Chondrocyte (in vitro differentiated cells): Measurements from ENCODE around the gene OR6B2. TPM values are rescaled to one million over a fixed set of nuclear protein-coding genes. Genes with fewer than 3 reads are reported as not detected.
A peak's percentile ranks its signal among the peaks of the same experiment; 100 is the strongest.

ENCODE experiments used
- DNase-seq: peaks from one replicate; pipeline ENCODE4 v3.0.0; 2021; ENCODE audit warnings: mixed read lengths, low spot score
- H3K27ac Mint-ChIP-seq: one replicate; pipeline ENCODE4 v1.8.0; 2021; ENCODE audit warnings: mild to moderate bottlenecking, moderate library complexity, mixed read lengths; ENCODE audit not compliant: unreplicated experiment
- H3K27me3 Mint-ChIP-seq: 2 replicates; pipeline ENCODE4 v1.8.0; 2021; ENCODE audit warnings: low read depth, mixed read lengths
- H3K36me3 Mint-ChIP-seq: 2 replicates; pipeline ENCODE4 v1.8.0; 2021; ENCODE audit warnings: low read depth, mixed read lengths
- H3K4me1 Mint-ChIP-seq: 2 replicates; pipeline ENCODE4 v1.8.0; 2021; ENCODE audit warnings: low read depth, mild to moderate bottlenecking, mixed read lengths
- H3K4me3 Mint-ChIP-seq: one replicate; pipeline ENCODE4 v1.8.0; 2021; ENCODE audit warnings: mild to moderate bottlenecking, moderate library complexity, mixed read lengths; ENCODE audit not compliant: unreplicated experiment
- H3K9me3 Mint-ChIP-seq: 2 replicates; pipeline ENCODE4 v1.8.0; 2021; ENCODE audit warnings: low read depth, mixed read lengths
- CTCF ChIP-seq: fragments of 200-600 bp; sonication (generic); IDR thresholded peaks from 2 replicates; pipeline ENCODE4 v1.5.0; 2021; ENCODE audit warnings: antibody characterized with exemption, mild to moderate bottlenecking, moderate library complexity
- total RNA-seq: library from RNA; stranded (reverse); gene quantifications from 3 replicates; pipeline ENCODE4 v1.2.1, GENCODE V29; 2021

Gene OR6B2
- total RNA-seq, 1 donor from 2014 or later = not detected

- no peak for TF ChIP-seq CTCF
- H3K36me3 Mint-ChIP-seq = peaks cover 14% of the 10 kb centered on the region
- H3K27me3 Mint-ChIP-seq = no peaks in the 10 kb centered on the region
- H3K4me1 Mint-ChIP-seq = peaks cover 16% of the 10 kb centered on the region
- H3K4me3 Mint-ChIP-seq = peak overlapping the region; percentile 88
- no peaks in the 10 kb centered on the region for H3K9me3 Mint-ChIP-seq
- no peak overlapping the region for H3K27ac Mint-ChIP-seq
- DNase-seq = no peak
These were observed 6.4 kb downstream of the OR6B2 start for GRCh38 chr2:240023792-240024191.

- peak; percentile 85 for TF ChIP-seq CTCF
- no peaks in the 10 kb centered on the region for H3K9me3 Mint-ChIP-seq
- H3K27ac Mint-ChIP-seq = no peak overlapping the region
- H3K4me1 Mint-ChIP-seq = peaks cover 16% of the 10 kb centered on the region
- H3K4me3 Mint-ChIP-seq = no peak overlapping the region
- no peaks in the 10 kb centered on the region for H3K27me3 Mint-ChIP-seq
- peaks cover 30% of the 10 kb centered on the region for H3K36me3 Mint-ChIP-seq
- DNase-seq = no peak
These were observed 8.6 kb downstream of the OR6B2 start for GRCh38 chr2:240021488-240022104.

GRCh38 chr2:240018071-240018750, 12.0 kb downstream of the OR6B2 start:
- Mint-ChIP-seq H3K27me3 (no peaks in the 10 kb centered on the region), H3K9me3 (no peaks in the 10 kb centered on the region), H3K4me1 (peaks cover 4% of the 10 kb centered on the region), H3K36me3 (peaks cover 42% of the 10 kb centered on the region), H3K4me3 (no peak overlapping the region), H3K27ac (no peak overlapping the region)
- DNase-seq = no peak
- no peak for TF ChIP-seq CTCF

- no peak for TF ChIP-seq CTCF
- Mint-ChIP-seq H3K36me3 (peaks cover 37% of the 10 kb centered on the region), H3K27ac (no peak overlapping the region), H3K4me1 (no peaks in the 10 kb centered on the region), H3K9me3 (no peaks in the 10 kb centered on the region), H3K4me3 (no peak overlapping the region), H3K27me3 (no peaks in the 10 kb centered on the region)
- DNase-seq = no peak
These were observed 15.9 kb downstream of the OR6B2 start for GRCh38 chr2:240014327-240014726.

GRCh38 chr2:240013343-240013742, 16.9 kb downstream of the OR6B2 start:
- DNase-seq = no peak
- peaks cover 37% of the 10 kb centered on the region for H3K36me3 Mint-ChIP-seq
- H3K4me3 Mint-ChIP-seq = no peak overlapping the region

More at GRCh38 chr2:240013343-240013742, 16.9 kb downstream of the OR6B2 start:
- H3K27ac Mint-ChIP-seq = no peak overlapping the region
- no peaks in the 10 kb centered on the region for H3K9me3 Mint-ChIP-seq
- no peaks in the 10 kb centered on the region for H3K27me3 Mint-ChIP-seq
- TF ChIP-seq CTCF = peak; percentile 71
- H3K4me1 Mint-ChIP-seq = no peaks in the 10 kb centered on the region
